Activated CD8-positive, alpha-beta memory T cell treated with anti-CD3 and anti-CD28 coated beads, Interleukin-2, amount 50 U/mL, for 1 hour (primary cell): ENCODE measurements around the gene FAM174B.

ENCODE experiments used
- DNase-seq: peaks from one replicate; pipeline ENCODE4 v3.0.0-alpha.2; 2020; ENCODE audit errors: extremely low read depth

Gene FAM174B

GRCh38 chr15:92571824-92572223 is 83.8 kb downstream of the FAM174B start:
- DNase-seq = no peak

- DNase-seq = no peak
These were observed 85.2 kb downstream of the FAM174B start for GRCh38 chr15:92570391-92570790.

GRCh38 chr15:92569778-92570177 is 85.8 kb downstream of the FAM174B start:
- DNase-seq = no peak
